Esophagus muscularis mucosa (tissue), 4 donors: Measurements from ENCODE around the gene C11orf21. TPM values are rescaled to one million over a fixed set of nuclear protein-coding genes. Genes with fewer than 3 reads are reported as not detected.
"Not testable (repeated sequence)": the region's sequence is repeated elsewhere in the genome, so short reads cannot be mapped to it uniquely, and the experiment has no call there.

Experiments used
- DNase-seq: peaks from one replicate; pipeline ENCODE4 v3.0.0-alpha.2; 2017; ENCODE audit errors: extremely low spot score
- H3K27ac ChIP-seq, 4 donors: fragments of 200-600 bp; sonication (generic); replicated peaks in 1 of 4; 1 replicate in 3 of 4; 2 replicates in 1 of 4; pipeline ENCODE4 v1.5.1; 2016 to 2019; ENCODE audit warnings: mild to moderate bottlenecking in 1 of 4
- H3K27me3 ChIP-seq, 4 donors: fragments of 200-600 bp; sonication (generic); one replicate each; pipeline versions ENCODE4 v1.5.1 to v1.6.0; 2016 to 2019
- H3K36me3 ChIP-seq, 4 donors: fragments of 200-600 bp; sonication (generic); one replicate each; pipeline ENCODE4 v1.5.1; 2016 to 2019
- H3K4me1 ChIP-seq, 4 donors: fragments of 200-600 bp; sonication (generic); one replicate each; pipeline ENCODE4 v1.5.1; 2016 to 2019
- H3K4me3 ChIP-seq, 4 donors: fragments of 200-600 bp; sonication (generic); 1 replicate in 2 of 4; 2 replicates in 2 of 4; pipeline ENCODE4 v1.5.1; 2016 to 2019; ENCODE audit warnings: mild to moderate bottlenecking in 4 of 4, moderate library complexity in 1 of 4
- H3K9me3 ChIP-seq, 4 donors: fragments of 200-600 bp; sonication (generic); 1 replicate in 3 of 4; 2 replicates in 1 of 4; pipeline ENCODE4 v1.5.1; 2016 to 2019
- EP300 ChIP-seq: sonication (generic); formaldehyde crosslinking; IDR thresholded peaks from one replicate; pipeline ENCODE4 v1.6.1; 2017; ENCODE audit warnings: antibody characterized with exemption
- POLR2A ChIP-seq: fragments of 450-650 bp; IDR thresholded peaks from one replicate; pipeline ENCODE4 v1.6.1; 2017; ENCODE audit warnings: antibody characterized with exemption, moderate library complexity, mild to moderate bottlenecking, low read depth
- POLR2AphosphoS5 ChIP-seq, 2 donors: sonication (generic); formaldehyde crosslinking; IDR thresholded peaks; one replicate each; pipeline ENCODE4 v1.6.1; 2017; ENCODE audit warnings: antibody characterized with exemption in 2 of 2
- WGBS: methylation state at CpG from one replicate; pipeline ENCODE4 v1.1.5; 2018; 5-methylcytosine and 5-hydroxymethylcytosine counted together
- intact Hi-C: fragments of 100-400 bp; cut with DNase I; formaldehyde crosslinking; loops from one replicate; pipeline ENCODE4 v1.15.1; 2023
- total RNA-seq, 4 donors: library from RNA; depleted of rRNA; stranded (reverse); fragments of >200 nt; gene quantifications; one replicate each; pipeline versions ENCODE4 v1.1.0 to v1.2.1, GENCODE V29; 2016
- TF ChIP-seq, protein P1 (sequence below), 3 experiments: fragments of 200-600 bp in 2 of 3; fragments of 450-650 bp in 1 of 3; sonication (generic) in 2 of 3; IDR thresholded peaks; one replicate each; pipeline ENCODE4 v1.5.1; 2017 to 2019; ENCODE audit warnings: antibody characterized with exemption in 3 of 3, mild to moderate bottlenecking in 2 of 3, moderate library complexity in 1 of 3

The C11orf21 gene
- total RNA-seq, 4 donors from 2014 or later, result 0.29 to 1.2 (median 0.83) TPM; not detected in 1

GRCh38 chr11:2345050-2345449, 43.3 kb upstream of the C11orf21 start:
- Histone ChIP-seq H3K27me3 (no peaks in the 10 kb centered on the region), H3K4me1 (no peaks in the 10 kb centered on the region), H3K9me3 (peaks cover 0 to 18% (median 6%) of the 10 kb centered on the region in 4 donors), H3K4me3 (no peak overlapping the region), H3K27ac (no peak overlapping the region), H3K36me3 (no peaks in the 10 kb centered on the region)
- TF ChIP-seq, protein P1, sequence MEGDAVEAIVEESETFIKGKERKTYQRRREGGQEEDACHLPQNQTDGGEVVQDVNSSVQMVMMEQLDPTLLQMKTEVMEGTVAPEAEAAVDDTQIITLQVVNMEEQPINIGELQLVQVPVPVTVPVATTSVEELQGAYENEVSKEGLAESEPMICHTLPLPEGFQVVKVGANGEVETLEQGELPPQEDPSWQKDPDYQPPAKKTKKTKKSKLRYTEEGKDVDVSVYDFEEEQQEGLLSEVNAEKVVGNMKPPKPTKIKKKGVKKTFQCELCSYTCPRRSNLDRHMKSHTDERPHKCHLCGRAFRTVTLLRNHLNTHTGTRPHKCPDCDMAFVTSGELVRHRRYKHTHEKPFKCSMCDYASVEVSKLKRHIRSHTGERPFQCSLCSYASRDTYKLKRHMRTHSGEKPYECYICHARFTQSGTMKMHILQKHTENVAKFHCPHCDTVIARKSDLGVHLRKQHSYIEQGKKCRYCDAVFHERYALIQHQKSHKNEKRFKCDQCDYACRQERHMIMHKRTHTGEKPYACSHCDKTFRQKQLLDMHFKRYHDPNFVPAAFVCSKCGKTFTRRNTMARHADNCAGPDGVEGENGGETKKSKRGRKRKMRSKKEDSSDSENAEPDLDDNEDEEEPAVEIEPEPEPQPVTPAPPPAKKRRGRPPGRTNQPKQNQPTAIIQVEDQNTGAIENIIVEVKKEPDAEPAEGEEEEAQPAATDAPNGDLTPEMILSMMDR (IDR thresholded peaks at IDR 0.05), result no peak
- TF ChIP-seq POLR2A (no peak), POLR2AphosphoS5 (IDR thresholded peaks at IDR 0.05) (no peak), EP300 (no peak)
- no peak for DNase-seq
- intact Hi-C loops, result no loop called here
- 82% methylated on average over 2 of the region's 2 CpGs for WGBS

GRCh38 chr11:2343502-2343901, 41.8 kb upstream of the C11orf21 start:
- DNase-seq, result no peak
- TF ChIP-seq EP300 (no peak), POLR2AphosphoS5 (IDR thresholded peaks at IDR 0.05) (no peak), POLR2A (no peak)
- TF ChIP-seq, protein P1 (IDR thresholded peaks at IDR 0.05), result no peak
- Histone ChIP-seq H3K27ac (no peak overlapping the region), H3K4me1 (no peaks in the 10 kb centered on the region), H3K4me3 (no peak overlapping the region), H3K36me3 (no peaks in the 10 kb centered on the region), H3K9me3 (peaks cover 0 to 7% (median 0%) of the 10 kb centered on the region in 4 donors), H3K27me3 (no peaks in the 10 kb centered on the region)
- WGBS, result 84% methylated on average over 4 of the region's 4 CpGs
- intact Hi-C loops, result no loop called here

DNA sequence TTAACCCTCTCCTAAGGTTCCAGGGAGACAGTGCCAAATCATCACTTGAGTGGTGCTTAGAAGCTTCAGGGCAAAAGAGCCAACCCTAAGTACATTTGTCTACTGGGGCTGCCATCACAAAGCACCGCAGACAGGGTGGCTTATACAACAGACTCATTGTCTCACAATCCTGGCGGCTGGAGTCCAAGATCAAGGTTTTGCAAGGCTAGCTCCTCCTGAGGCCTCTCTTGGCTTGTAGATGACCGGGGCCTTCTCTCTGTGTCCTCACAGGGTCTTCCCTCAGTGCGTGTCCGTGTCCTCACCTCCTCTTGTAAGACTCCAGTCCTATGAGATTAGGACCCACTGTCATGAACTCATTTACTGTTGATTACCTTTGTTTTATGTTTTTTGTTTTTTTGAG, 41.3 kb upstream of the C11orf21 start:
- intact Hi-C loops, result no loop called here
- no peaks in the 10 kb centered on the region for H3K4me1 ChIP-seq
- peaks cover 0 to 7% (median 0%) of the 10 kb centered on the region in 4 donors for H3K9me3 ChIP-seq
- H3K4me3 ChIP-seq, result no peak overlapping the region
- no peaks in the 10 kb centered on the region for H3K36me3 ChIP-seq
- TF ChIP-seq EP300, result no peak
- TF ChIP-seq, protein P1 (IDR thresholded peaks at IDR 0.05), result no peak
- TF ChIP-seq POLR2A, result no peak
- TF ChIP-seq POLR2AphosphoS5 (IDR thresholded peaks at IDR 0.05), result no peak
- WGBS, result 71% methylated on average over 5 of the region's 5 CpGs
- H3K27ac ChIP-seq, result no peak overlapping the region
- no peak for DNase-seq
- no peaks in the 10 kb centered on the region for H3K27me3 ChIP-seq

- H3K27ac ChIP-seq, result no peak overlapping the region
- H3K27me3 ChIP-seq, result no peaks in the 10 kb centered on the region
- no peaks in the 10 kb centered on the region for H3K4me1 ChIP-seq
- H3K9me3 ChIP-seq, result peaks cover 0 to 7% (median 0%) of the 10 kb centered on the region in 4 donors
- DNase-seq, result no peak
- TF ChIP-seq EP300 (no peak), POLR2AphosphoS5 (IDR thresholded peaks at IDR 0.05) (no peak), POLR2A (no peak)
- TF ChIP-seq, protein P1 (IDR thresholded peaks at IDR 0.05), result no peak
- H3K4me3 ChIP-seq, result no peak overlapping the region
- intact Hi-C loops, result no loop called here
- 83% methylated on average over 3 of the region's 3 CpGs for WGBS
- no peaks in the 10 kb centered on the region for H3K36me3 ChIP-seq
Observed at GRCh38 chr11:2342557-2342956, 40.8 kb upstream of the C11orf21 start.

GRCh38 chr11:2338760-2339159, 37.0 kb upstream of the C11orf21 start:
- H3K4me3 ChIP-seq, H3K9me3 ChIP-seq, DNase-seq, intact Hi-C loops, H3K36me3 ChIP-seq, H3K27ac ChIP-seq, H3K27me3 ChIP-seq, H3K4me1 ChIP-seq: not testable (repeated sequence)
- 88% methylated on average over 8 of the region's 8 CpGs for WGBS

DNA sequence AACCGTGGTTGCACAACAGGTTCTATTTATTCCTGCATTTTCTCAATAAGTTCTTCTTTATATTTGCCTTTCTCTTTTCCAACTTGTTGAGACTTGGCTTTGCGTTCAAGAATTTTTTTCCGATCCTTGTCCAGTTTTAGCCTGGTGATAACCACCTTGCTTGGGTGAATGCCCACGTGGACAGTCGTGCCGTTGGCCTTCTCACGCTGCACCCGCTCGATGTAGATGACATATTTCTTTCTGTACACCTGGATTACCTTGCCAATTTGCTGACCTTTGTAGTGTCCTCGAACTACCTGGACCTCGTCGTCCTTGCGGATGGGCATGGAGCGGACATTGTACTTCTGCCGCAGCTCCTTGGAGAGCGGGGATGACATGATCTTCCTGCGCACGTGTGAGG, 33.6 kb upstream of the C11orf21 start:
- H3K36me3 ChIP-seq, H3K9me3 ChIP-seq, intact Hi-C loops: not testable (repeated sequence)

GRCh38 chr11:2333486-2334205, 31.9 kb upstream of the C11orf21 start:
- H3K27me3 ChIP-seq, H3K27ac ChIP-seq, H3K9me3 ChIP-seq, H3K4me1 ChIP-seq, DNase-seq, H3K4me3 ChIP-seq, H3K36me3 ChIP-seq, intact Hi-C loops: not testable (repeated sequence)
- WGBS, result 75% methylated on average over 2 of the region's 4 CpGs

More for the DNA sequence above, 33.6 kb upstream of the C11orf21 start:
- not testable (repeated sequence) for H3K4me3 ChIP-seq, DNase-seq, H3K27ac ChIP-seq, H3K27me3 ChIP-seq, H3K4me1 ChIP-seq
- 87% methylated on average over 17 of the region's 18 CpGs for WGBS

DNA sequence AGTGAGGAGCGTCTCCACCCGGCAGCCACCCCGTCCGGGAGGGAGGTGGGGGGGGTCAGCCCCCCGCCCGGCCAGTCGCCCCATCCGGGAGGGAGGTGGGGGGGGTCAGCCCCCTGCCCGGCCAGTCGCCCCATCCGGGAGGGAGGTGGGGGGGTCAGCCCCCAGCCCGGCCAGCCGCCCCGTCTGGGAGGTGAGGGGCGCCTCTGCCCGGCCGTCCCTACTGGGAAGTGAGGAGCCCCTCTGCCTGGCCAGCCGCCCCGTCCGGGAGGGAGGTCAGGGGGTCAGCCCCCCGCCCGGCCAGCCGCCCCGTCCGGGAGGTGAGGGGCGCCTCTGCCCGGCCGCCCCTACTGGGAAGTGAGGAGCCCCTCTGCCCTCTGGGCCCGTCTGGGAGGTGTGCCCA, 30.9 kb upstream of the C11orf21 start:
- WGBS, result 100% methylated on average over 2 of the region's 29 CpGs
- H3K27ac ChIP-seq, H3K36me3 ChIP-seq, intact Hi-C loops, DNase-seq, H3K9me3 ChIP-seq, H3K27me3 ChIP-seq, H3K4me3 ChIP-seq, H3K4me1 ChIP-seq: not testable (repeated sequence)
